GM12878 (cell line): ENCODE results near the gene ZCCHC3.

Experiments used
- EZH2 ChIP-seq: IDR thresholded peaks from 2 replicates; pipeline ENCODE4 v1.6.1; 2012; ENCODE audit warnings: low read depth, mild to moderate bottlenecking, control low read depth, inconsistent platforms, low read length, borderline replicate concordance; ENCODE audit not compliant: control insufficient read depth
- GABPA ChIP-seq: IDR thresholded peaks from 2 replicates; pipeline ENCODE4 v1.6.1; 2014; ENCODE audit warnings: antibody characterized with exemption, low read depth, mild to moderate bottlenecking, inconsistent platforms
- NR2F1 ChIP-seq: fragments of 450-650 bp; conservative IDR thresholded peaks from 2 replicates; pipeline ENCODE4 v1.6.1; 2017; ENCODE audit warnings: mild to moderate bottlenecking
- NRF1 ChIP-seq: conservative IDR thresholded peaks from 2 replicates; pipeline ENCODE4 v1.6.1; 2011; ENCODE audit warnings: mild to moderate bottlenecking, low read depth, low read length, improper control_type of control experiment
- POLR2A ChIP-seq: IDR thresholded peaks from 2 replicates; pipeline ENCODE4 v1.6.1; 2011; ENCODE audit warnings: low read depth, mild to moderate bottlenecking, low read length
- RELA ChIP-seq: fragments of 450-650 bp; IDR thresholded peaks from 2 replicates; pipeline ENCODE4 v1.8.0; 2014; ENCODE audit warnings: borderline replicate concordance; ENCODE audit not compliant: partially characterized antibody
- SP1 ChIP-seq: IDR thresholded peaks from one replicate; pipeline ENCODE4 v1.6.1; 2011; ENCODE audit warnings: low read depth, low read length
- TAF1 ChIP-seq: IDR thresholded peaks from 2 replicates; pipeline ENCODE4 v1.6.1; 2011; ENCODE audit warnings: mild to moderate bottlenecking, low read depth, low read length, borderline replicate concordance
- TBL1XR1 ChIP-seq: IDR thresholded peaks from 2 replicates; pipeline ENCODE4 v1.6.1; 2012; ENCODE audit warnings: low read depth, low read length, improper control_type of control experiment
- TCF7 ChIP-seq: IDR thresholded peaks from 2 replicates; pipeline ENCODE4 v1.6.1; 2014; ENCODE audit warnings: antibody characterized with exemption, borderline replicate concordance
- ZZZ3 ChIP-seq: IDR thresholded peaks from 2 replicates; pipeline ENCODE4 v1.6.1; 2011; ENCODE audit warnings: low read depth; ENCODE audit not compliant: control insufficient read depth, insufficient read length
- TF ChIP-seq, protein P1 (sequence below): fragments of 450-650 bp; IDR thresholded peaks from 2 replicates; pipeline ENCODE4 v1.6.1; 2016; ENCODE audit warnings: mild to moderate bottlenecking, moderate library complexity, borderline replicate concordance

DNA sequence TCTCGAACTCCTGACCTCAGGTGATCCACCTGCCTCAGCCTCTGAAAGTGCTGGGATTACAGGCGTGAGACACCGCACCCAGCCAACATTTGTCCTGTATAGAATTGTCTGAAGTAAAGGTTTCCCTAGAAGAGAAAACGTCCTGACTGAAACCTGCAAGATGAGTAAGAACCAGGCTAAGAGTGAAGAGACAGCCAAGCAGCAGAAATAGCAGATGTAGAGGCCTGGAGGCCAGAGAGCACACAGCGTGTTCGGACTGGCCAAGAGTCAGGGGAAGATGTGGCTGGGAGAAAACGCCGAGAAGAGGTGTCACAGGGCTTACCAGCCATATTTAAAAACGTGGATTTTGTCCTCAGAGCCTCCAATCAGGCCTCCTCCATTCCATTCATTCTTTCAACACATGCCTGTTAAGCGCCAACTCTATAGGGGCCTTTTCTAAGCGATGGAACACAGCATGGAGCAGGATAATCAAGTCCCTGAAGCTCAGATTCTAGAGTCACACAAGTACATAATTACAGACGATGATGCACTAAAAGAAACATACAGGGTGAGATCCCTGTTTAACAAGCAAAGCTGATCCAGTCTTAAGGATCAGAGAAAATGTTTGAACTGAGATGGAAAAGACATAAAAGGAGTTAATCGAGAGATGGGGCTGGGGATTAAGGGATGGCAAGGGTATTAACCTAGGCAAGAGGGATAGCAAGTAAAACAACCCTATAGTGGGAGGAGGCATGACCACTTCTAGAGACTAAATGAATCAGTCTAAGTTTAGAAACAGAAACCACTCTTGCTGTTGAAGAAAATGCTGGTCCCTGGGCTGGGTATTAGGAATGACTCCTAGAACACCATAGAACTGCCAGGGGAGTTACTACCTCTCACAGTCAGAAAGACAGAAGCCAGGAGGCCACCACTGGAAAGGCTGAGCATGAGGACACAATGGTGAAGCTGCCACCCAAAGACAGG, 4.8 kb downstream of the ZCCHC3 start:
- TF ChIP-seq ZZZ3 (no peak), EZH2 (no peak), RELA (no peak), TAF1 (no peak), SP1 (no peak), NR2F1 (no peak), TBL1XR1 (no peak), NRF1 (no peak), TCF7 (no peak), GABPA (no peak), POLR2A (no peak)
- TF ChIP-seq, protein P1, sequence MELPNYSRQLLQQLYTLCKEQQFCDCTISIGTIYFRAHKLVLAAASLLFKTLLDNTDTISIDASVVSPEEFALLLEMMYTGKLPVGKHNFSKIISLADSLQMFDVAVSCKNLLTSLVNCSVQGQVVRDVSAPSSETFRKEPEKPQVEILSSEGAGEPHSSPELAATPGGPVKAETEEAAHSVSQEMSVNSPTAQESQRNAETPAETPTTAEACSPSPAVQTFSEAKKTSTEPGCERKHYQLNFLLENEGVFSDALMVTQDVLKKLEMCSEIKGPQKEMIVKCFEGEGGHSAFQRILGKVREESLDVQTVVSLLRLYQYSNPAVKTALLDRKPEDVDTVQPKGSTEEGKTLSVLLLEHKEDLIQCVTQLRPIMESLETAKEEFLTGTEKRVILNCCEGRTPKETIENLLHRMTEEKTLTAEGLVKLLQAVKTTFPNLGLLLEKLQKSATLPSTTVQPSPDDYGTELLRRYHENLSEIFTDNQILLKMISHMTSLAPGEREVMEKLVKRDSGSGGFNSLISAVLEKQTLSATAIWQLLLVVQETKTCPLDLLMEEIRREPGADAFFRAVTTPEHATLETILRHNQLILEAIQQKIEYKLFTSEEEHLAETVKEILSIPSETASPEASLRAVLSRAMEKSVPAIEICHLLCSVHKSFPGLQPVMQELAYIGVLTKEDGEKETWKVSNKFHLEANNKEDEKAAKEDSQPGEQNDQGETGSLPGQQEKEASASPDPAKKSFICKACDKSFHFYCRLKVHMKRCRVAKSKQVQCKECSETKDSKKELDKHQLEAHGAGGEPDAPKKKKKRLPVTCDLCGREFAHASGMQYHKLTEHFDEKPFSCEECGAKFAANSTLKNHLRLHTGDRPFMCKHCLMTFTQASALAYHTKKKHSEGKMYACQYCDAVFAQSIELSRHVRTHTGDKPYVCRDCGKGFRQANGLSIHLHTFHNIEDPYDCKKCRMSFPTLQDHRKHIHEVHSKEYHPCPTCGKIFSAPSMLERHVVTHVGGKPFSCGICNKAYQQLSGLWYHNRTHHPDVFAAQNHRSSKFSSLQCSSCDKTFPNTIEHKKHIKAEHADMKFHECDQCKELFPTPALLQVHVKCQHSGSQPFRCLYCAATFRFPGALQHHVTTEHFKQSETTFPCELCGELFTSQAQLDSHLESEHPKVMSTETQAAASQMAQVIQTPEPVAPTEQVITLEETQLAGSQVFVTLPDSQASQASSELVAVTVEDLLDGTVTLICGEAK: no peak
